Fibroblast of gingiva (primary cell): Measurements from ENCODE around the gene ZFHX3.

Experiments used
- DNase-seq: peaks from one replicate; pipeline ENCODE4 v3.0.0-alpha.2; 2011; ENCODE audit warnings: low read depth

ZFHX3 gene

GRCh38 chr16:72974142-72974769 is 73.7 kb downstream of the ZFHX3 start:
- DNase-seq: no peak

- no peak for DNase-seq
These were observed 74.9 kb downstream of the ZFHX3 start for GRCh38 chr16:72972878-72973571.

GRCh38 chr16:72971370-72971769 is 76.6 kb downstream of the ZFHX3 start:
- DNase-seq: no peak

GRCh38 chr16:72970656-72971055 is 77.3 kb downstream of the ZFHX3 start:
- DNase-seq: no peak

GRCh38 chr16:72969812-72970211 is 78.1 kb downstream of the ZFHX3 start:
- DNase-seq: no peak

- no peak for DNase-seq
These were observed 78.8 kb downstream of the ZFHX3 start for GRCh38 chr16:72969146-72969545.

- DNase-seq: no peak
These were observed 80.0 kb downstream of the ZFHX3 start for GRCh38 chr16:72967941-72968340.

GRCh38 chr16:72963533-72964315 is 84.2 kb downstream of the ZFHX3 start:
- no peak for DNase-seq

GRCh38 chr16:72962347-72962746 is 85.6 kb downstream of the ZFHX3 start:
- no peak for DNase-seq

- DNase-seq: no peak
These were observed 86.1 kb downstream of the ZFHX3 start for GRCh38 chr16:72961863-72962262.

- no peak for DNase-seq
These were observed 86.7 kb downstream of the ZFHX3 start for GRCh38 chr16:72961115-72961832.

GRCh38 chr16:72960101-72960500 is 87.8 kb downstream of the ZFHX3 start:
- DNase-seq: no peak

- no peak for DNase-seq
These were observed 88.5 kb downstream of the ZFHX3 start for GRCh38 chr16:72959301-72959996.

- DNase-seq: no peak
These were observed 89.3 kb downstream of the ZFHX3 start for GRCh38 chr16:72958522-72959076.

GRCh38 chr16:72957303-72958277 is 90.3 kb downstream of the ZFHX3 start:
- no peak for DNase-seq

GRCh38 chr16:72956124-72957064 is 91.5 kb downstream of the ZFHX3 start:
- DNase-seq: peak; percentile 22

- peak; percentile 44 for DNase-seq
These were observed 95.1 kb downstream of the ZFHX3 start for GRCh38 chr16:72952811-72953271.

- no peak for DNase-seq
These were observed 95.5 kb downstream of the ZFHX3 start for GRCh38 chr16:72952404-72952803.

GRCh38 chr16:72951916-72952315 is 96.0 kb downstream of the ZFHX3 start:
- DNase-seq: no peak
